Measurements from ENCODE around the gene ASIC2.

The ASIC2 gene

DNA sequence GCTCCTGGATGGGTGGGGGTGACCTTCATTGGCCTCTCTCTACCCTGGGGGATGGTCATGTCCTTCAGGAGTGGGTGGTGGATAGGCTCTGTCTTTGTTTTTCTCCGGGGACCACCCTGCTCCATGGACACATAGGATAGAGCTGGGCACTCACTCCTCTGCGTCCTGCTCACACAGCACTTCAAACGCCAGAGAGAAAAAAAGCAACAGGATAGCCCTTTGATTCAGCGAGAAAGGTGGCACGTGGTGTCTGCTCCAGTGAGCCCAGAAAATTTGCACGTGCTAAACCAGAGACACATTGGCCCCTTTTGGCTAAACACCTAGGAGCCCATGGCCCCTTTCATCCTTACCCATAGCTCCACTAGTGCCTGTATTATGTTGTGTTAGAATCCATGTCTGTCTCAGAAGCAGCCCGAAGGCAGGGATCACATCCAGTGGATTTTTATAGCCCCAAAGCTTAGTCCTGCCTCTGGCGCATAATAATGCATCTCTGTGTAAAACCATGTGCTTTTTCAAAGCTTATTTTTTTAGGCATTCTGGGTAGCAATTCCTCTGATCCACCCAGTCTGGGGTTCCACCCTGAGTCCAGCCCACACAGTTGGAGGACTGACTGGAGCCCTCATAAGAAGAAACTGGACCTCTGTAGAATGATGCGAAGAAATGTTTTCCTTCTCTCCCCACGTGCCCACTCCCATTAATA lies 90.1 kb downstream of the ASIC2 start:
- no peak for DNase-seq

DNA sequence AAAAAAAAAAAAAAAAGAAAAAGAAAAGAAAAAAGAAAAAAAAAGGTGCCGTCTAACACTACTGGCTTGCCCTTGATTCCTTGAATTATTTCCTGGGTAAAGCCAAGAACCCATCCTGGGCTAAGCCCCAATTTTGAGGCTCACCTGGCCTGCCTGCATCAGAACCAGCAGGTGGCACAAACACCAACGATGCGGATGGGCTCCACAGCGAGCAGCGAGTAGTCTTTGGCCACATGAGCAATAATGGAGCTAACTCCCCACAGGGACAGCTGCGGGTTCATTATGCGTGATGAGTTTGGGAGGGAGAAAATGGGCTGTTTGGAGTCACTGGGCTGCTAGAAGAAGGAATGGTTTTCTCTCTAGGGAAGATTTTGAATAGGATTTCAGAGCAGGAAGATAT lies 91.1 kb downstream of the ASIC2 start:
- DNase-seq, result no peak

DNA sequence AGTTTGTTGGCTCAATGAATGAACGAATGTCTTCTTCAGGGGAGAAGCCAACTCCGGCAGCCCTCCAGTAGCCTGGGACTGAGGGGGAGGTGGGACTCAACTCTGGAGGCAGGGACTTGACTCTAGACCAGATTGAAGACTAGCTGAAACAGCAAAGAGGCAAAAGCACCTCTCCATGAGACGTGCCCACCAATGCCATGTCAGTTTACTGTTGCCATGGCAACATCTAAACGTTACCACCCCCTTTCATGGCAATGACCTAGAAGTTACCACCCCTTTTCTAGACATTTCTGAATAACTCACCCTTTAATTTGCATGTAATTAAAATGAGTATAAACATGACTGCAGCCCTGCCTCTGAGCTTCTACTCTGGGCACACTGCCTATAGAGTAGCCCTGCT lies 91.8 kb downstream of the ASIC2 start:
- no peak for DNase-seq

- DNase-seq, result peak; percentile 11
Observed at GRCh38 chr17:33200587-33200986, 92.5 kb downstream of the ASIC2 start.

- peak; percentile 61 for DNase-seq
Observed at GRCh38 chr17:33199571-33200510, 93.3 kb downstream of the ASIC2 start.

DNA sequence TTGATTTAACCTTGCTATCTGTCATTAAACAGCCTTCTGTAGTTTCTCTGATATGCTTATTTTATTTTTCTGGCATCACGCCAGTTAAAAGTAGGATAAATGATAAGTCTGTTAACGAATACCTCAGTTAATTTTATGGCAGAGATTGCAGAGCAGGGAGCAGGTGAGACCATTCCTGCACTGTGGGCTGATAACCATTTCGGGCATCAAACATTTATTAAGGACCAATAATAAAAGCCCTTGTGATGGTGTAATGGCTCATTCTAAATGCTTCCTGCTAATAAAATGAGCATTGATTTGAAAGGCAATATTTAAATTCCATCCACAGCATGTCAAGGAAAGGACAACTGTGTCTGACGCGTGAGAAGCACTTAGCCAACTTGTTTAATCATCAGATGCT lies 94.1 kb downstream of the ASIC2 start:
- peak; percentile 0 for DNase-seq

DNA sequence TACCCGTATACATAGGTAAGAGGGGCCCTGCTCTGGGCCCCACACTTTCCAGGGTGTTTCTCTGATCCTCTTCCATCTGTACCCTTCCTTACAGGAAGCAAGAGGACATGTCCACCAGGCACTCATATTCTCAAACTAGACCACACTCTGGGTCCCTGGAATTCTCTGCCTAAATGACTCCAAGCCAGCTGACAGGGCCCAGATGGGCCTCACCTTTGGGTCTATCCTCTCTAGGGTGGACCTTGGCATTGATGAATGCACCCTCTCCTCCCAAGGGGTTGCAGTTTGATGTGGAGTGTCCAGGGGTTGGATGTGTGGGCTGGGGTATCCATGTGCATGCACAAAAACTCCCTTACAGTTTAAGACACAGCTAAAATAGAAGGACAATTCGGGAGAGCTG lies 95.8 kb downstream of the ASIC2 start:
- peak; percentile 2 for DNase-seq

DNA sequence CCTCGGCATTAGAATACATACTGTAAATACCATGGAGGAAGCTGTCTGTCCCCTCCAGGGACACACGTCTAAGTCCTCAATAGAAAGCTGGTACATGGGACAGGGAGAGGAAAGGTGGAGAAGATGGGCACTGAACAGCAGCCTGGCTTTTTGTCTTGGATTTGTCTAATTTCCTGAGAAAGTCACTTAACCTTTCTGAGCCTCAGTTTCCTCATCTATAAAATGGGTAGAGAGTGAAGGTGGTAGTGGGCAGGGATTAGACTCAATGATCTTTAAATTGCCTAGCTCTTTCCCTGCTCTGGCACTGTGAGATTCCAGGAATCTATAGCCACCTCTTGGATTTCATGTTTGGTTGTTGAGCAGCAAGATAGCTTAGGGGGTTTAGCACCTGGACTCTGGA lies 96.2 kb downstream of the ASIC2 start:
- DNase-seq, result peak; percentile 1

GRCh38 chr17:33192951-33193911 lies 99.9 kb downstream of the ASIC2 start:
- DNase-seq, result no peak

DNA sequence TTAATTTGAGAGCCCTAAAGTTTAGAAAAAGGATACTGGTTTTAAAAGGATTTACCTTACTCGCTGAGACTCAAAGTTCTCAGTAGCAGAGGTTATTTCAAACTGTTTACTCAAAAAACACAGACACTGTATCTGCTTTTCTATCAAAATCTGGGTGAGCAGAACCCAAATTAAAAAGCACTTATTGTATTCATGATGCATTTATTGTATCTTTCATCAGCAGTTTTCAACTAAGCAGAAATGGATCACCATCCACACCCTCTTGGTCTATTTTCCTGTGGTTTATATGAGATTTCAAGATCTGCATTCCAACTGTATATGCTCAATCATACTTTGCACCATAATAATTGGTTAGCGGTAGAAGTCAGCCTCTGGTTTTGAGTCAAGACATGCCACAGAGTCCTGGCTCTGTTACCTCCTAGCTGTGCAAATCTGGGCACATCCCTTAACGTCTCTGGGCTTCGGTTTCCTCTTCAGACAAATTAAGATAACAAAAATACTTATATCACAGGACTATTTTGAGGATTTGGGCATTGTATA lies 109.5 kb downstream of the ASIC2 start:
- no peak for DNase-seq

- DNase-seq, result no peak
Observed at GRCh38 chr17:33179151-33179550, 113.9 kb downstream of the ASIC2 start.

GRCh38 chr17:33178681-33179080 lies 114.4 kb downstream of the ASIC2 start:
- DNase-seq, result no peak

DNA sequence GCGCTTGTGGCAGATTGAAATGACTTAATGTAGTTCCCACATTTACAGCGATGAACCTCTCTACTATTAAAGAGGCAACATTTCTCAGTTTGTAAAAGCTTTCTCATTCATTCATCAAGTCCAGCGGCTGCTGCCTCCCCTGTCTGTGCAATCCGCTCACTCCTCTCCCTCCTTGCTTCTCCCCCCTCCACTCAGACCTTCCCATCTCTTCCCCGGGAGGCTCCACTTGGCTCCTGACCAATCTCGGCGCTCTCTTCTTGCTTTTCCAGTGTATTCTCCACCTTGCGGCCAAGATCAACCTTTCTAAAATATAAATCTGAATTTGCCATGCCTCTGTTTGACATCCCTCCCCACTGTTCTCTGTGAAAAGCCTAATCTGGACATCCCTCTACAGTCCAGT lies 117.5 kb downstream of the ASIC2 start:
- peak; percentile 74 for DNase-seq

DNA sequence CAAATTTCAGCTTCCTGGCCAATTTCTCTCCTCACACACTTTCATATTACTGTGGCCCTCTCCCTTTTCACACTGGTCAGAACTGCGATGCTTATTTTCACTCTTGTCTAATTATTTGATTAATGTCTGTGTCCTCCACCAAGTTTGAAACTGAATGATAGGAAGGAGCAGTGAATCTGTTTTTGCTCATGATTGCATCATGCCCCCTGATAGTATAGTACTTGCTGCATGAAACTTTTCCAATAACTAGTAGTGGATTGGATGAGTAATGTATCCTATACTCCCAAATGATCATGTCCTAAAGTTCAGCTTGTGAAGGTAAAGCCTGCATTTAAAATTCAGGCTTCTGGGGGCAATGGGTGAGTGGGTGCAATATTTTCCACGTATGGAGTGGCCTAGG lies 121.2 kb downstream of the ASIC2 start:
- DNase-seq, result no peak

GRCh38 chr17:33169580-33170285 lies 123.4 kb downstream of the ASIC2 start:
- no peak for DNase-seq

DNA sequence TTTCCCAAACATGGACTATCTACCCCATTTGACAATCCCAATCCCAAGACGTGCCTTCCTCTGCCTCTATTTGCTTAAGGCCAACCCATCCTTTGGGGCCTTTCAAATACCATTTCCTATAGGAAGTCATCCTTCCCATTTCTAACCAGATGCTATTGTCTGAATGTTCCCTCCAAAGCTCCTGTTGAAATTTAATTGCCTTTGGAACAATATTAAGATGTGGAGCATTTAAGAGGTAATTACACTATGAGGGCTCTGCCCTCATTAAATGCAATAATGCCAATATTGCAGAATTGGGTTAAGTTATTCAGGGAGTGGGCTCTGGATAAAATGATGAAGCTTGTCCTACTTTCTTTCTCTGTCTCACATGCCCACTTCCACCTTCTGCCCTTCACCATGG lies 125.4 kb downstream of the ASIC2 start:
- DNase-seq, result no peak

DNA sequence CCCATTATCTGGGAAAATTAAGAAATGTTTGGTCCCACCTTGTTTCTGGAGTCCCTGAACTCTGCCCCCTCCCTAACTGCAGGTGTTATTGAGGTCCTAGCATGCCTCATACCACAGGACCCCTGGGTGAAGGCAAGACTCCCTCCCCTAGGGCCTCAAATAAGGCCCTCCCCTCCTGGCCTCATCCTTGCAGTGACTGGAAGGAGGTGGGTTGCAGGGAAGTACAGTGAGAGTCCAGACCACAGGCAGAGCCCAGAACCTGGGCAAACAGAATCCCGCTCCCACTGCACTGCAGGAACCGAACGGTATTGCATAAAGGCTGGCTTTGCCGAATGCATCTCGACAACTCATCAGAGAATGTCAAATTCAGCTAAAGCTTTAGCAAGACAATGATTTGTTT lies 126.6 kb downstream of the ASIC2 start:
- no peak for DNase-seq

- DNase-seq, result peak; percentile 80
Observed at GRCh38 chr17:33164169-33164881, 128.8 kb downstream of the ASIC2 start.

GRCh38 chr17:33163533-33164168 lies 129.4 kb downstream of the ASIC2 start:
- no peak for DNase-seq

GRCh38 chr17:33154869-33155455 lies 138.1 kb downstream of the ASIC2 start:
- no peak for DNase-seq

Data from femur (tissue), 1 donor.